ENCODE results near the gene CRTC2. TPM values are rescaled to one million over a fixed set of nuclear protein-coding genes. Genes with fewer than 3 reads are reported as not detected.

CRTC2 gene
- total RNA-seq, 4 donors from 2014 or later, result 14.3 to 28.1 (median 21.1) TPM

- DNase-seq (ENCODE audit: low spot score in 2 of 2), result no peak
- no peak overlapping the region for H3K4me3 ChIP-seq (ENCODE audit: low read depth, poor library complexity, severe bottlenecking)
- intact Hi-C loops (cut with DNase I; ENCODE audit: low total_unique reads), result no loop called here
- TF ChIP-seq POLR2A (IDR thresholded peaks at IDR 0.05) (no peak), CTCF (IDR thresholded peaks at IDR 0.05) (no peak)
- WGBS, 2 donors, result 96 to 98% methylated on average over 11 to 12 of the region's 12 CpGs
Measured at GRCh38 chr1:153936011-153936802, 22.2 kb downstream of the CRTC2 start.

- no peak for DNase-seq (ENCODE audit: low spot score in 2 of 2)
- no peak overlapping the region for H3K4me3 ChIP-seq (ENCODE audit: low read depth, poor library complexity, severe bottlenecking)
- intact Hi-C loops (cut with DNase I; ENCODE audit: low total_unique reads), result no loop called here
- WGBS, 2 donors, result 95% methylated on average over 9 of the region's 9 CpGs
- TF ChIP-seq CTCF (IDR thresholded peaks at IDR 0.05) (no peak), POLR2A (IDR thresholded peaks at IDR 0.05) (no peak)
Measured at GRCh38 chr1:153934746-153935145, 23.7 kb downstream of the CRTC2 start.

GRCh38 chr1:153933955-153934354 is 24.5 kb downstream of the CRTC2 start:
- TF ChIP-seq CTCF (IDR thresholded peaks at IDR 0.05) (no peak), POLR2A (IDR thresholded peaks at IDR 0.05) (no peak)
- 95 to 96% methylated on average over 11 of the region's 11 CpGs for WGBS, 2 donors
- no peak overlapping the region for H3K4me3 ChIP-seq (ENCODE audit: low read depth, poor library complexity, severe bottlenecking)
- DNase-seq (ENCODE audit: low spot score in 2 of 2), result no peak
- intact Hi-C loops (cut with DNase I; ENCODE audit: low total_unique reads), result no loop called here

GRCh38 chr1:153933430-153933829 is 25.0 kb downstream of the CRTC2 start:
- no peak overlapping the region for H3K4me3 ChIP-seq (ENCODE audit: low read depth, poor library complexity, severe bottlenecking)
- intact Hi-C loops (cut with DNase I; ENCODE audit: low total_unique reads), result no loop called here
- TF ChIP-seq POLR2A (IDR thresholded peaks at IDR 0.05) (no peak), CTCF (IDR thresholded peaks at IDR 0.05) (no peak)
- DNase-seq (ENCODE audit: low spot score in 2 of 2), result no peak
- WGBS, 2 donors, result 88 to 93% methylated on average over 13 to 14 of the region's 14 CpGs

- intact Hi-C loops (cut with DNase I; ENCODE audit: low total_unique reads), result no loop called here
- no peak for TF ChIP-seq CTCF (IDR thresholded peaks at IDR 0.05)
Measured at GRCh38 chr1:153932156-153933131, 26.0 kb downstream of the CRTC2 start.

More at GRCh38 chr1:153932156-153933131, 26.0 kb downstream of the CRTC2 start:
- no peak overlapping the region for H3K4me3 ChIP-seq (ENCODE audit: low read depth, poor library complexity, severe bottlenecking)
- DNase-seq (ENCODE audit: low spot score in 2 of 2), result no peak
- 95% methylated on average over 18 of the region's 18 CpGs for WGBS, 2 donors
